ENCODE data around the gene SLC25A17.
A peak's percentile ranks its signal among the peaks of the same experiment; 100 is the strongest.

Gene SLC25A17

DNA sequence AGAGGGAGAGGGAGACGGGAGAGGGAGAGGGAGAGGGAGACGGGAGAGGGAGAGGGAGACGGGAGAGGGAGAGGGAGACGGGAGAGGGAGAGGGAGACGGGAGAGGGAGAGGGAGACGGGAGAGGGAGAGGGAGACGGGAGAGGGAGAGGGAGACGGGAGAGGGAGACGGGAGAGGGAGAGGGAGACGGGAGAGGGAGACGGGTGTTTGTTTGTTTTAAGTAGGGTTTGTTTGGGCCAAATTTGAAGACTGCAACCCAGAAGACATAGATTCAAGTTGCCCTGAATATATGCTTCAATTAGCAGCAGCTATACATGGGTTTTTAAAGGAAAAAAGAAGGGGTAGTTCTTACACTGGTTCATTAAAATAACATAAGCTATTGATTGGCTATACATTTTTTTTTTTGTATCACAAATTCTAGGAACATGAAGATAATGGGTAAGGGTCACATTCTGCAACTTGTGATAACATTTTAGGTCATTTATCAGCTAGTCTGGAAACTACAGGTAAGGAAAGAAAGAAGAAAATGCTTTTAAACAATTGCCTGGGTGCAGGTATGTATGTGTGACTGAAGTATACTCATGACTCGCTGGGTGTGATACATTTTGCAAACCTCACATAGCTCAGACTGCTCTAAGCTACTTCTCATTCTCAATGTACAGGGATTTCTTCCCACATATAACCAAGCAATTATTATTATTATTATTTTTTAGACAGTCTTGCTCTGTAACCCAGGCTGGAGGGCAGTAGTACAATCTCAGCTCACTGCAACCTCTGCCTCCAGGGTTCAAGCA, 72.5 kb downstream of the SLC25A17 start:
- H3K9me3 ChIP-seq (ENCODE audit: control insufficient read depth, low read length) = no peaks in the 10 kb centered on the region
- no peaks in the 10 kb centered on the region for H3K36me3 ChIP-seq (ENCODE audit: control insufficient read depth, insufficient read depth, low read length)
- DNase-seq = no peak
- H3K27me3 ChIP-seq (replicated peaks; ENCODE audit: control insufficient read depth, insufficient read depth, low read length, poor library complexity, severe bottlenecking) = no peaks in the 10 kb centered on the region
- no peak overlapping the region for H3K27ac ChIP-seq (ENCODE audit: insufficient read depth, low read length, poor library complexity, severe bottlenecking)
- no peaks in the 10 kb centered on the region for H3K4me1 ChIP-seq (ENCODE audit: control insufficient read depth, insufficient read depth, low read length, poor library complexity, severe bottlenecking)
- no peak overlapping the region for H3K4me3 ChIP-seq (ENCODE audit: insufficient read depth, low read depth, low read length, poor library complexity, severe bottlenecking)

DNA sequence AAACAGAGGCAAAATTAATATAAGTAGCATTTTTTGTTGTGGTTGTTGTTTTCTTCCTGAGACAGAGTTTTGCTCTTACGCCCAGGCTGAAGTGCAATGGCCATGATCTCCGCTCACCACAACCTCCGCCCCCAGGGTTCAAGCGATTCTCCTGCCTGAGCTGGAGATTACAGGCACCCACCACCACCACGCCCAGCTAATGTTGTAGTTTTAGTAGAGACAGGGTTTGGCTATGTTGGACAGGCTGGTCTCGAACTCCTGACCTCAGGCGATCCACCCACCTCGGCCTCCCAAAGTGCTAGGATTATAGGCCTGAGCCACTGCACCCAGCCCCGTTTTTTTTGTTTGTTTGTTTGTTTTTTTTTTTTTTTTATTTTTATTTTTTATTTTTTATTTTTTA, 75.4 kb downstream of the SLC25A17 start:
- Histone ChIP-seq H3K27ac (ENCODE audit: insufficient read depth, low read length, poor library complexity, severe bottlenecking) (no peak overlapping the region), H3K4me1 (ENCODE audit: control insufficient read depth, insufficient read depth, low read length, poor library complexity, severe bottlenecking) (no peaks in the 10 kb centered on the region), H3K36me3 (ENCODE audit: control insufficient read depth, insufficient read depth, low read length) (no peaks in the 10 kb centered on the region), H3K9me3 (ENCODE audit: control insufficient read depth, low read length) (no peaks in the 10 kb centered on the region), H3K4me3 (ENCODE audit: insufficient read depth, low read depth, low read length, poor library complexity, severe bottlenecking) (no peak overlapping the region), H3K27me3 (replicated peaks; ENCODE audit: control insufficient read depth, insufficient read depth, low read length, poor library complexity, severe bottlenecking) (no peaks in the 10 kb centered on the region)
- DNase-seq = no peak

DNA sequence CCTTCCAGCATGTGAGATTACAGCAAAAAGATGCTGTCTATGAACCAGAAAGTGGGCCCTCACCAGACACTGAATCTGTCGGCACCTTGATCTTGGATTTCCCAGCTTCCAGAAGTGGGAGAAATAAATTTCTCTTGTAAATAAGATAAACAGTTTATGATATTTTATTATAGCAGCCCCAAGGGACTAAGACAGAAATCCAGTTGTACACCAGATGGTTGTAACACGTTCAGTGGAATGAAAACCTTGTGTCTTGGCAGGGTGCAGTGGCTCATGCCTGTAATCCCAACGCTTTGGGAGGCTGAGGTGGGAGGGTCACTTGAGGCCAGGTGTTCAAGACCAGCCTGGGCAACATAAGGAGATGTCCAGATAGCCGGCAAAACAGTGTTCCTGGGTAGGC, 78.0 kb downstream of the SLC25A17 start:
- Histone ChIP-seq H3K9me3 (ENCODE audit: control insufficient read depth, low read length) (no peaks in the 10 kb centered on the region), H3K4me3 (ENCODE audit: insufficient read depth, low read depth, low read length, poor library complexity, severe bottlenecking) (no peak overlapping the region), H3K36me3 (ENCODE audit: control insufficient read depth, insufficient read depth, low read length) (no peaks in the 10 kb centered on the region), H3K27ac (ENCODE audit: insufficient read depth, low read length, poor library complexity, severe bottlenecking) (no peak overlapping the region), H3K4me1 (ENCODE audit: control insufficient read depth, insufficient read depth, low read length, poor library complexity, severe bottlenecking) (no peaks in the 10 kb centered on the region), H3K27me3 (replicated peaks; ENCODE audit: control insufficient read depth, insufficient read depth, low read length, poor library complexity, severe bottlenecking) (no peaks in the 10 kb centered on the region)
- no peak for DNase-seq

DNA sequence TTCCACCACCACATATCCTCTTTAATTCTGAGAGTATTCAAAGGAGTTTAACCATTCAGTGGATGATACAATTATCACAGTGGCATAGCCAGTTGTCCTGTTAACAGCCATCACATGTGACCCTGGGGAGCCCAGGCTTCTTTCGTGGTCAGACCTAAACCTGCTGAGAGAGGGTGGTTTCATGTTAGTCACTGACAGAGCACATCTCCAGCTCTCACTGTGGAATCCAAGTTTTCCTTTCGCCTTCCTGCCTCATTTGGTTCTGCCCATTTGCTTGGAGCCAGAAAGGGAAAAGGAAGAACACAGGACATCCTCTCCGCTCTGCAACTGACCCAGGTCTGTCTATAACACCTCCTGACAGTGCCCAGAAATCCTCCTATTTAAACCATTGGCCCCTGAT, 79.4 kb downstream of the SLC25A17 start:
- Histone ChIP-seq H3K4me1 (ENCODE audit: control insufficient read depth, insufficient read depth, low read length, poor library complexity, severe bottlenecking) (no peaks in the 10 kb centered on the region), H3K27me3 (replicated peaks; ENCODE audit: control insufficient read depth, insufficient read depth, low read length, poor library complexity, severe bottlenecking) (no peaks in the 10 kb centered on the region), H3K27ac (ENCODE audit: insufficient read depth, low read length, poor library complexity, severe bottlenecking) (no peak overlapping the region), H3K4me3 (ENCODE audit: insufficient read depth, low read depth, low read length, poor library complexity, severe bottlenecking) (no peak overlapping the region), H3K9me3 (ENCODE audit: control insufficient read depth, low read length) (no peaks in the 10 kb centered on the region), H3K36me3 (ENCODE audit: control insufficient read depth, insufficient read depth, low read length) (no peaks in the 10 kb centered on the region)
- DNase-seq = no peak

DNA sequence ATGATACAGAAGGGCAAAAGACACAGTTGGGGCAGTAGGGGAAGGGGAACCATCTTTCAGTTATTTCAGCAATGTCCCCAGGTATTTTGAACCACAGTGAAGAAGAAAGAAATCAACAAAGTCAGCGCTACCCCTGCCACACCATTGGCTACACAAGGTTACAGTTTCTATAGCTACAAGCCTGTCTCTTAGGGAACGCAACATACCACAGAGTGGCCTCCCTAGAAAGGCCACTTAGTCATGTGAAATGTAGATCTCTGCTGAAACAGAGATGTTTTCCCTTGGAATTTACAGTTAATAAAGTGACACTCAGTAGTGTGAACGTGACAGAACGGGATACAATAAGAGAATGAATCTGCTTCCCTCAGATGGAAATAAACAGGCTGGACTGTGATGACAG, 85.2 kb downstream of the SLC25A17 start:
- DNase-seq = no peak
- Histone ChIP-seq H3K27me3 (replicated peaks; ENCODE audit: control insufficient read depth, insufficient read depth, low read length, poor library complexity, severe bottlenecking) (no peaks in the 10 kb centered on the region), H3K36me3 (ENCODE audit: control insufficient read depth, insufficient read depth, low read length) (no peaks in the 10 kb centered on the region)

DNA sequence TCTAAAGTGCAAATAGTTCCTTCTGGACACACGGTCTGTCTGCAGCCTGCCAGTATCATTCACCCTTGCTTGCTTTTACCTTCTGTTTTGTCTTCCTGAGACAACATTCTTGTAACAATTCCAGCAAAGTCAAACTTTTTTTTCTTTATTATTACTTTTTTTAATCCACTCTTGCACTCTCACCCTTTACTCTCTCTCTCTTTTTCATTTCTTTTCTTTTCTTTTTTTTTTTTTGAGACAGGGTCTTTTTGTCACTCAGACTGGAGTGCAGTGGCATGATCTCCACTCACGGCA, 86.2 kb downstream of the SLC25A17 start:
- Histone ChIP-seq H3K36me3 (ENCODE audit: control insufficient read depth, insufficient read depth, low read length) (no peaks in the 10 kb centered on the region), H3K4me3 (ENCODE audit: insufficient read depth, low read depth, low read length, poor library complexity, severe bottlenecking) (no peak overlapping the region), H3K27me3 (replicated peaks; ENCODE audit: control insufficient read depth, insufficient read depth, low read length, poor library complexity, severe bottlenecking) (no peaks in the 10 kb centered on the region), H3K4me1 (ENCODE audit: control insufficient read depth, insufficient read depth, low read length, poor library complexity, severe bottlenecking) (peaks cover 26% of the 10 kb centered on the region), H3K27ac (ENCODE audit: insufficient read depth, low read length, poor library complexity, severe bottlenecking) (peak overlapping the region; percentile 42), H3K9me3 (ENCODE audit: control insufficient read depth, low read length) (no peaks in the 10 kb centered on the region)
- no peak for DNase-seq

More for the DNA sequence above, 85.2 kb downstream of the SLC25A17 start:
- H3K27ac ChIP-seq (ENCODE audit: insufficient read depth, low read length, poor library complexity, severe bottlenecking) = no peak overlapping the region
- peaks cover 17% of the 10 kb centered on the region for H3K4me1 ChIP-seq (ENCODE audit: control insufficient read depth, insufficient read depth, low read length, poor library complexity, severe bottlenecking)
- H3K4me3 ChIP-seq (ENCODE audit: insufficient read depth, low read depth, low read length, poor library complexity, severe bottlenecking) = no peak overlapping the region
- no peaks in the 10 kb centered on the region for H3K9me3 ChIP-seq (ENCODE audit: control insufficient read depth, low read length)

DNA sequence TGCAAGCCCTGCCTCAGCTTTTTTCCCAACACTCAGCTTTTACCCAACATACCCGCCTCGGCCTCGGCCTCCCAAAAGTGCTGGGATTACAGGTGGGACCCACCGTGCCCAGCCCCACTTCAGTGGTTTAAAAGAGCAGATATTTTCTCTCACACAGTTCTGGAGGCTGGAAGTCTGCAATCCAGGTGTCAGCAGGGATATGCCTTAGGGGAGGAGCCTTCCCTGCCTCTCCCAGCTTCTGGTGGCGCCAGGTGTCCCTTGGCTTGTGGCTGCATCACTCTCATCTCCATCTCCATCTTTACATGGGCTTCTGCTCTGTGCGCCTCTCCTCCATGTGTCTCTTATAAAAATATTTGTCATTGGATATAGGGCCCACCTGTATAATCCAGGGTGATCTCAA, 89.9 kb downstream of the SLC25A17 start:
- H3K27ac ChIP-seq (ENCODE audit: insufficient read depth, low read length, poor library complexity, severe bottlenecking) = peak overlapping the region; percentile 54
- H3K9me3 ChIP-seq (ENCODE audit: control insufficient read depth, low read length) = no peaks in the 10 kb centered on the region
- no peak overlapping the region for H3K4me3 ChIP-seq (ENCODE audit: insufficient read depth, low read depth, low read length, poor library complexity, severe bottlenecking)
- peaks cover 41% of the 10 kb centered on the region for H3K4me1 ChIP-seq (ENCODE audit: control insufficient read depth, insufficient read depth, low read length, poor library complexity, severe bottlenecking)
- no peaks in the 10 kb centered on the region for H3K27me3 ChIP-seq (replicated peaks; ENCODE audit: control insufficient read depth, insufficient read depth, low read length, poor library complexity, severe bottlenecking)
- no peaks in the 10 kb centered on the region for H3K36me3 ChIP-seq (ENCODE audit: control insufficient read depth, insufficient read depth, low read length)
- DNase-seq = no peak

DNA sequence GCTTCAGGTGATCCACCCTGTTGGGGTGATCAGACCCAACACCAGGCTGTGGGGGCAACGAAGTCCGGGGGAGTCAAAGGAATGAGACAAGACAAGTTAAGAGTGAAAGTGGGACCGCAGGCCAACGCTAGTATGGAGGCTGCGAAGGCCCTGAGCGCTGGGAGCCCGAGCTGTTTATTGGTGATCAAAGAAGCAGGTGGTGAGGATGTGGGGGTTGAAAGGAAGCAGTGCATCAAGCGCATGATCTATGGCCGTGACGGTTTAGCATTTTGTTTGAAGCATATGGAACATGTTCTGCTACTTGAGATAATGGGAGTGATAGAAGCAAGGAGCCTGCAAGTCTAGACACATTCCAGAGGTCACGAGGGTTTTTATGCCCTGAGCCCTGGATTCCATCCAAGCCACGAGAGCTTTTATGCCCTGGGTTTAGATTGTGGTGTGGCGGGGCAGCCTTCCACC, 90.4 kb downstream of the SLC25A17 start:
- no peaks in the 10 kb centered on the region for H3K36me3 ChIP-seq (ENCODE audit: control insufficient read depth, insufficient read depth, low read length)
- H3K4me1 ChIP-seq (ENCODE audit: control insufficient read depth, insufficient read depth, low read length, poor library complexity, severe bottlenecking) = peaks cover 41% of the 10 kb centered on the region
- H3K27me3 ChIP-seq (replicated peaks; ENCODE audit: control insufficient read depth, insufficient read depth, low read length, poor library complexity, severe bottlenecking) = no peaks in the 10 kb centered on the region
- H3K4me3 ChIP-seq (ENCODE audit: insufficient read depth, low read depth, low read length, poor library complexity, severe bottlenecking) = no peak overlapping the region
- no peaks in the 10 kb centered on the region for H3K9me3 ChIP-seq (ENCODE audit: control insufficient read depth, low read length)
- H3K27ac ChIP-seq (ENCODE audit: insufficient read depth, low read length, poor library complexity, severe bottlenecking) = peak overlapping the region; percentile 54
- DNase-seq = peak; percentile 23 to 53 (median 47)

DNA sequence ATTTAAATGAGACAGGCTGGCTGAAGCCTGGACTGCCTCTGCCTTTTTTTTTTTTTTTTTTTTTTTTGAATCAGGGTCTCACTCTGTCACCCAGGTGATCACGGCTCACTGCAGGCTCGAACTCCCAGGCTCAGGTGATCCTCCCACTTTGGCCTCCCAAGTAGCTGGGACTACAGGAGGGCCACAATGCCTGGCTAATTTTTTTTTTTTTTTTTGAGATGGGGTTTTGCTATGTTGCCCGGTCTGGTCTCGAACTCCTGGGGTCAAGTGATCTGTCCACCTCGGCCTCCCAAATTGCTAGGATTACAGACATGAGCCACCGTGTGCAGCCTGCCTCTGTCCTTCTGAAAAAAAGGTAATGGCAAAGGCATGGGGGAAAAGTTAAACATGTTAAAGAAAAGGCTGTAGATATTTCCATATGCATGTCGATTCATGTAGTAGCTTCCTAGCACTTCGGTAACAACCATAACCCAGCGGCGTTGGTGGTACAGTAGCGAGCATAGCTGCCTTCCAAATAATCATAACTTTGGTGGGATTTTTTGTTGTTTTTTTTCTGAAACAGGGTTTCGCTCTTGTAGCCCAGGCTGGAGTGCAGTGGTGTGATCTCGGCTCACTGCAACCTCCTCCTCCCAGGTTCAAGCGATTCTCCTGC, 91.1 kb downstream of the SLC25A17 start:
- Histone ChIP-seq H3K9me3 (ENCODE audit: control insufficient read depth, low read length) (no peaks in the 10 kb centered on the region), H3K36me3 (ENCODE audit: control insufficient read depth, insufficient read depth, low read length) (no peaks in the 10 kb centered on the region), H3K27me3 (replicated peaks; ENCODE audit: control insufficient read depth, insufficient read depth, low read length, poor library complexity, severe bottlenecking) (no peaks in the 10 kb centered on the region), H3K4me1 (ENCODE audit: control insufficient read depth, insufficient read depth, low read length, poor library complexity, severe bottlenecking) (peaks cover 41% of the 10 kb centered on the region), H3K27ac (ENCODE audit: insufficient read depth, low read length, poor library complexity, severe bottlenecking) (peak overlapping the region; percentile 54), H3K4me3 (ENCODE audit: insufficient read depth, low read depth, low read length, poor library complexity, severe bottlenecking) (no peak overlapping the region)
- DNase-seq = no peak
